Stimulated activated CD4-positive, alpha-beta T cell treated with anti-CD3 and anti-CD28 coated beads, Interleukin-4, amount 100 ng/mL, for 24 hours (primary cell): ENCODE data around the gene DOCK4.

Source experiments
- DNase-seq: peaks from one replicate; pipeline ENCODE4 v3.0.0-alpha.2; 2020

Gene DOCK4

DNA sequence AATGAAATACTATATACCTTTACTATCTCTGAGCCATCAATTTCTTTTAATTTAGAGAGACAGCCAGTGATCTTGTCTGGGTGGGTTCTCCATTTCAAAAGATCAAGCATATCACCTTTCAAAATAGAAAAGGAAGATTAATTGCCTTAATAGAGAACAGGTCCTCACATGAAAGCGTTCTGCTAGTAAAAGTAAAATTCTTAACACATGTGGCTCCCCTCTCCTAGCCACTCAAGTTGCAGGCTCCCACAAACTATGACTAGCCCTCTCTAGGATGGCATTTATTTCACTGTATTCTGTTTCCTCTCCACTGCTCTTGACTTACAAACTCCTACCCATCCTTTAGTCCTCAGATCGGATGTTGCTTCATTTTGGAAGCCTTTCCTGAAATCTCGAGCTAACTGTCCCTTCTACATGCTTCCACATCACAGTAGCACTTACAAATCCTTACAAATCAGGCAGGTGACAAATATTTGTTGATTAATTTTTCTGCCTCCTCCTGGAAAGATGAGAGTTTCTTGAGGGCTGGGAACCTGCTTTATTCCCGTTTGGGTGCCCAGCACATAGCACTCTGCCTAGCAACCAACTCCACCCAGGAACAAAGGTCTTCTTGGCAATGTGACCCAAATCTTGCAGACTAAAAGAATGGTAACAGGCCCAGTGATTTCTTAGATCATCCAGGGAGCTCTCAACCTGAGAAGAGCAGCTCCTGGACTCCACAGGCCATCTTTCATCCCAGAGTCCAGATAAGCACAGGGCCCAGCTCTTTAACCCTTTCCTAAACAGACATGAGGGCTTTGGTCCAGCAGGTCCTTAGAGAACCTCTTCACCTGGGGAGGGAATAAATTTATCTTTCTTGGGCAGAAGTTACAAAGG is 333.5 kb downstream of the DOCK4 start:
- DNase-seq = no peak

DNA sequence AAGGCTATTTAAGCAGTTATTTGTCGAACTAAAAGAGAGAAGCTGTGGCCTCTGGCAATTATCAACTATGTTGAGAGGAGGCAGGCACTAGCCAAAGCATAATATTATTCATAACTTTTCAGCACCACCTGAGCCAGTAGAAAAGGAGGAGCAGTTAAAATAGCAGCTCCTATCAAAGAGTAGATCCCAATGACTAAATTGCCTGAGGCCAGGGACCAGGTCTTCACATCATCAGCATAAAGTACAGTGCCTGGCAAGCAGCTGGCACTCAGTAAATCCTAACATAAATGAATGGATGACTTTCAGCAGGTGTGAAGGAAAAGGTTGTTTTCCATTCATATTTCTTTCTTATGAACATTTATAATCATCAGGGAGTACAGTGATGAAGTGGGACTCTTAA is 334.9 kb downstream of the DOCK4 start:
- DNase-seq = no peak

DNA sequence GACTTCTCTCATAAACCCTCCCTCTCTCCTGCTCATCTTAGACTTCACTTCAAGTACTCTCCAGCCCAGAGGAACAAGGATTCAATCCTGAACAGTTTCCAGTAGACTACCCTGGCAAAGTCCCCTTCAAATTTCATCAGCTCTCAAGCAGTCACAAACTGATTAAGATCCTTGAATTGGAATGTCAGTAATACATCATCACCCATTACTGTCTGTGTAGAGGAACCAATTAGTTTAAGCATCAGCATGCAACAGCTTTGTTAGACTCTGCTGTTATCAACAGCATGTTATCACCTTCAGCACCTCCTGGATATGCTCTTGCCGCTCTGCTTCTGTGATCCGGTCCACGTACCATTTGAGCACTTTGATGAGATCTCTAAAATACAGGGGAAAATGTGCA is 336.9 kb downstream of the DOCK4 start:
- DNase-seq = no peak

DNA sequence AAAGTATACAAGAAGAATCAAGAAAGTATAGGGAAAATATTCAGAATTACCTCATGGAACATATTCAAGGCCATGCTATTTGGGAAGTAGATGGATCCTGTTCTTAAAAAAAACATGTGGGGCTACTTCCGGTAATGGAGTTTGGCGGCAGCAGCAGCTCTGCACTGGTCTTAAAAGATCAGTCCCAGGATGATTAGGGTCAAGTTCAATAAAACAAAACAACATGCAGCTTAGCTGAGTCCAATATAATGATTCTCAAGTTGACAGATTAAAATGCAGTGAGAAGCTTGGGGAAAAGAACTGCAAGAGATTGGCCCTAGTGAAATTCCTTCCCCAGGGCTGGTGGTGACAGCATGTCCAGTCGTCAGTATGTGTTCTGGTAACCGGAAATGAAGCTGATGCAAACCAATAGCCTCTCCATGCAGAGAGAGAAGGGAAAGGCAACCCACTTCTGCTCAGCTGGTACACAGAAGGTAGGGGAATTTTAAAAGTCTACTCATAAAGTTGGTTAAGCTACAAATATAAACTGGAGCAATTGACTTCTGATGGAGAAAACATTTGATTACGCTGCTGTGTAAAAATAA is 338.8 kb downstream of the DOCK4 start:
- no peak for DNase-seq

DNA sequence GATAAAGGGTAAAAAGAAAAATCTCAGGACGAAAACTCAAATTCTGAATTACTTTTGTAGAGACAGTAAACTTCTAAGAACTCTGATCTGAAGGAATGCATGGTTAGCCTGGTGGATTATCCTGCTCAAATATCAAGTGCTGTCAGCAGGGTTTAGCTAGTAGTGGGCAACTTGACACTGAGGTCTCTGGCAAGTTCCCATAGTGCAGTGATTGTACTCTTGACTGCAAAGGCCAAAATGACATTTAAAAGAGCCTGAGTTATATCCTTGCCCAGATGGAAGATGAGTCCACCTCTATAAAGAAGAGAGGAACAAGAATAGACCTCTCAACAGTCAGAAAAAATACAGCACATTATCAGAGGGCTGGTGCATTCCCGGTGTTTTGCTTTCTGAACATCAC is 339.4 kb downstream of the DOCK4 start:
- DNase-seq = no peak

DNA sequence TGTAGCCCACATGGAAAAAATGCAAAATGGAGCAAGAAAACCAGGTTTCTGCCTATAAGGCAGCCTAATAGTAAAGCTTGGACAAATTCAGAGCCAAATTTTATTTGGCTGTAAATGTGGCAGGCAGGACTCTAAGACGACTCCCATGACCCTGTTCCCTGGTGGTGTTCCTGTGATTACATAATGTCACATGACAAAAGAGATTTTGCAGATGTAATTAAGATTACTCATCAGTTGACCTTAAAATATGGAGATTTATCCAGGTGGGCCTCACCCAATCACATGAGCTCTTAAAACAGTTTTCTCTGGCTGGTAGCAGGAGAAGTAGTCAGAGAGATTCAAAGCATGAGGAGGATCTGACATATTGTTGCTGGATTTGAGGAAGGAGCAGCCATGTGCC is 340.8 kb downstream of the DOCK4 start:
- DNase-seq = no peak

DNA sequence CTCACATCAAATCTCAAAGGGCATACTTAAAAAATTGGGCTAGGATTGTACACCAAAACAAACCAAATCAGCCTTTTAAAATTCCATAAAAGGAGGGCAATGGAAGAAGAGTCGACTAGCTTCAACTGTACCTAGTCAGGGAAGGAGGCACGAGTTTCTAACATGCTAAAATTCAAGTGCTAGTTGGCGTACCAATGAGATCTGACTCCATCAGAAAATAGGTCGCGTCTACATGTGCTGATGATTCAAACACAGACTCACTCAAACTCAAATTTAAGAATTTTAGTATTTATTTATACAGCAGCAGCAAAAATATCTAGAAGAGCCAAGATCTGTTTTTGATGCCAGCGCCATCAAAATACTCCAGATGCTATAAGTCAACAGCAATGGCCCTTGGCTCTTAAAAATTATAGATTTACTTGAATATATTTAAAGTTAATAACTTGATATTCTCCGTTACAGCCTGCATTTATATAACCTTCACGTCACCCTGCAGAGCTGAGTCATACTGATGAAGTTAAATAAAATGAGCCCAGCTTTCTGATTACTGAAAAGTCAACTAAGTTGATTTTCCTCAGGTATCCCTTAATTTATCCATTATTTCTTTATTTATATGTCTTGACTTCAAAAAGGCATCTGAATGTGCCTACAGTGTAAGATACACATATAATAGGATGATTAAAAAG is 341.8 kb downstream of the DOCK4 start:
- DNase-seq = no peak

DNA sequence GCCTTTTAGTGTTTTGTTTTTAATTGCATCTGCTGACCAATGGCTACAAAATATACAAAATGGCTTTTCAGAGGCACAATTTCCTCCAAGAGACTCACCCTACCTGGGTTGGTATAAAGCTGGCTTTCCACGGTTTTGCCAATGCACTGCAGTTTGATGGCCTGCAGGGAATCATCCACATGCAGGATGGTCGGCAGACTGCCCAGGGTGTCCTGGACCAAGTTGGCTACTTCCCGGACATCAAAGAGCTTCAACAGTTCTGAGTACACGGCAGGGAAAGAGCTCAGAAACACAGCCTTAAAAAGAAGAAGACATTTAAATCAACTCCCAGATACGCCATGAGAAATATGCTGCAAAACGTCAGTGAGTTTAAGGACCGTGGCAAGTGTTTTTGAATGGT is 342.9 kb downstream of the DOCK4 start:
- DNase-seq = no peak

DNA sequence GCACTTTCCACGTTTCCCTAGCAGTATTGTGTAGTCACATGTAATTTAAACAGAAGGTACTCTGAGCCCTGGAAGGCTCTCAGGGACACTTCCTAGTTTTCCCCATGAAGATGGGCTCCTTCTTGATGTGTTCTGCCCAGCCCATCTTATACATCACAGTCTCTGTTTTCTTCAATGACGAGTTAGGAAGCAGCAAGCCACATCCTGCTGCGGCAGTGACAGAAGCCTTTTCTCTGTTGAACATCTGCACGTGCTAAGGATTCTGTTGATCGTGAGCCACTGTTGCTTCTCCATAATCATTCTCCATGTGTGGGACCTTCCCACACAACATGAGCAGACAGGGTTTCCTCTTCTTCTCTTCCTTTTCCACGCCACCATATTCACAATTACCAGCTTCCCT is 346.0 kb downstream of the DOCK4 start:
- DNase-seq = no peak

DNA sequence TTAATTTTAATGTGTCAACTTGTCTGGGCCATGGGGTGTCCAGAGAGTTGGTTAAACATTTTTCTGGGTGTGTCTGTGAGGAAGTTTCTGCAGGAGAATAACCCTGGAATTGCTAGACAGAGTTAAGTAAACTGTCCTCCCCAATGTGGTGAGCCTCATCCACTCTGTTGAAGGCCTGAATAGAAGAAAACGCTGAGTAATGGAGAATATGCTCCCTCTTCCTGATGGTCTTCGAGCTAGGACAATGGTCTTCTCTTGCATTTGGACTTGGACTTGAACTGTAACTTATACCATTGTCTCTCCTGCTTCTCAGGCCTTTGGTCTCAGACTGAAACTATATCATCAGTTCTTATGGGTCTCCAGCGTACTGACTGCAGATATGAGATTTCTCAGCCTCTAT is 347.9 kb downstream of the DOCK4 start:
- DNase-seq = no peak

DNA sequence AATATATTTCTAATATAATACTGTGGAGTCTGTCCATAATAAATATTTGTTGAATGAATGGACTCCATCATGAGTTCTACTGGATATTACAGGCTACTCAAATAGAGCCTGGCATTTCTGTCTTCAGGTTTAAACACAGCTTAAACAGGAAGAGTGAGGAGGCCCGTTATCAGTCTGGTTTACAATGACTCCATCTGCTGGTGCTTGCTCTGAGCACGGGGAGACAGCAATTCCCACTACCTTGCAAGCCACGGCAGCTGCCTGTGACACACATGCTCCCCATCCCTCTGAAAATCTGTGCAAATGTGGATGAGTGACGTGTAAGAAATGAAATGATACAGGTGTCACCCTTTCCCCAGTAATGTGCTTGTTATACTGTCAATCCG is 350.4 kb downstream of the DOCK4 start:
- no peak for DNase-seq

DNA sequence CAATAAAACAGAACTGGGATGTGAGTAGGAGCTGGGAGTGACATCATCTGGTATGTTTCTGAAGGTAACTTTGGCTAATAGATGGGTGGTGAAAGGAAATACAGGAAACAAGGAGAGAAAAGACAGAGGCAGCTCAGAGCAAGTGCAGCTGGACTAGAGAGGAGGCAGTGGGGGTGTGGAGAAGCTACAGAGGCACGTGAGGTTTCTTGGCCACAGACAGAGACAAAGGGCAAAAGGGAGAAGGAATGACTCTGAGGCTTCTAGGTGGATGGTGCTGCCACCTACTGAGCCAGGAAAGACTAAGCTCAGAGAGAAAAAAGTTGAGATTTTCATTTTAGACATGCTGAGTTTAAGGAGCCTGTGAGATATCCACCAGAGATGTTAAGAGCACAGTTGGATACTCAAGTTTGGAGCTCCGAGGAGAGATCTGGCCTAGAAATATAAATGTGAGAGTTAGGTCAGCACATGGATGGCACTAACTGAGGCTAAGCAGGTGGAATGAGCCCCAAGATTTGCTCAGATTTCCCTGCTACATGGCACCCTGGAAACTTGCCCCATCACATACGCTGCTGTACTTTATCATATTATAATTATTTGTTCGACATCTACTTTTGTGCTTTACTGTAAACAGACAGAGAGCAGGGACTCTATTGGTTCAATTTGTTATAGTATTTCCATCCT is 350.9 kb downstream of the DOCK4 start:
- DNase-seq = no peak

DNA sequence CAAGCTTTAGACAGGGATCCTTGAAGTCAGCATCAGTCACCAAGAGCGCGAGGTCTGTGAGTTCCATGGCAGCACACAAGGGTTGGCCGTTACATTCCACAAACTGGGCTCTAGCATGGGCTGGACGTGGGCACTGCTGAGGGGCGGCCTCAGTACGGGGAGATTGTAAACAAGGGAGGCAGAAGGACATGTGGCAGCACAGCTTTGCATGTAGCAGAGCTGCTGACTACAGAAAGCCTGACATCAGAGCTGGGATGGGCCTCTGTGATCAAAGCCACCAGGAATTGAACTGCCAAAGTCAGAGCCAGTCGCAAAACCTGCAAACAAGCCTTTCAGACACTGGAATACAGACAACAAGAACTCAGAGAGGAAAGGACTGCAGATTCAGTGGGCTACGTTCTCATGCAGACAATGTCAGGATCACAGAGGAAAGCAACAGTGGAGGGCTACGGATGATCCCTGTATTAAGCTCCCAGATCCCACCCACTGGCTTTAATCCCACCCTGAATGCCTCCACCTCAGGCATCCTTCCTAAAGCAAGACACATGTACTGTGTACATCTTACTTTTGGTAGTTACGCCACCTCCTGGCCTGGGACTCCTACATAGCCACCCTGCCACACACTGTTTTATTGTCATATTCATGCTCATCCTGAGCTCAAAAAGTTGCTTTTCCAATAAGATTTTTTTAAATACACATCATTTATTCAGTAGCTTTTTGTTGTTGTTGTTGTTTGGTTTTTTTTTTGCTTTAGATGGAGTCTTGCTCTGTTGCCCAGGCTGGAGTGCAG is 352.8 kb downstream of the DOCK4 start:
- DNase-seq = no peak

DNA sequence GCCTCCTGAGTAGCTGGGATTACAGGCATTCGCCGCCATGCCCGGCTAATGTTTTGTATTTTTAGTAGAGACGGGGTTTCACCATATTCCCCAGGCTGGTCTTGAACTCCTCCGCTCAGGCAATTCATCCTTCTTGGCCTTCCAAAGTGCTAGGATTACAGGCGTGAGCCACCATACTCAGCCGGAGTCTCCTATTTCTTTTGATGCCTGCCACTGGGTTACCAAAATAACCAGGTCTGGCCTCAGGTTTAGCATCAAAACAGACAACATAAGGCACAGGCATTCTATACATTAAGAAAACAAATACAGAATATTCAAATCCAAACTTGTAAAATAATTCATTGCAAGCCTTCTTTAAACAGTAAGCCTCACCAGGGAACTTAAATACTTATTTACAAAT is 354.1 kb downstream of the DOCK4 start:
- DNase-seq = no peak

DNA sequence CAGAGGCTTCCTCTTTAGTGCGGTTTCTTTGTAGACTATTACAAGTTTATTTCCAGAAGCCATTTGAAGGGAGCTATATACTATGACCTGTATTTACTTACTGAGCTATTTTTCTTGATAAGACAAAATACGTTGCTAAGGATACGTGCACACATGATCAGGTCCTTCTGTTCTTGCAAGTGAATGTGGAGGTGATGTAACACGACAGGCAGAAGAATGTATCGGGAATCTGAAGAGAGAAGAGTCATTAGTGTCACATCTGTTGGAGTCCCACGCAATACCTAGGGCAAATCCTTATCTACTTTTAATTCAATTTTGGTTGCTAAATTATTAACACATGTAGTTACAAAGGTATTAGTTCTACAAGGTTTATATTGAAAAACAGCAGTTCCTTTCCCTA is 359.3 kb downstream of the DOCK4 start:
- DNase-seq = no peak

DNA sequence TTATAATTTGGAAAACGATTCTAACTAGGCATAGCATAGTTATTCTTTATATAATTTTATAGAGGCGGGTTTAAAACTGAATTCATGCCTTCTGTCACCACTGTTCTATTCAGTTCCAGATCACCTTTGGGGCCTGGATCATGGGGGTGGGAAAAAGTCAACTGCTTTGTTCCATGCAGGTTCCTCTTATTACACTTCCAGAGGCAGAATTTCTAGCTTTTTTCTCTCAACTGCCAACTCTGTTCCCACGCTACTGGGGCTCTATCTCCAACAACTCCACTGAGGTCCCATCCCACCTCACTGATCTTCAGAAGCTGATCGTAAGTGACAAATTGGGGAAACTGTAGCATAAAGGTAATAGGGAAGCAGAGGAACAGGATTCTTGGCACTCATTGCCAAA is 360.3 kb downstream of the DOCK4 start:
- DNase-seq = no peak

DNA sequence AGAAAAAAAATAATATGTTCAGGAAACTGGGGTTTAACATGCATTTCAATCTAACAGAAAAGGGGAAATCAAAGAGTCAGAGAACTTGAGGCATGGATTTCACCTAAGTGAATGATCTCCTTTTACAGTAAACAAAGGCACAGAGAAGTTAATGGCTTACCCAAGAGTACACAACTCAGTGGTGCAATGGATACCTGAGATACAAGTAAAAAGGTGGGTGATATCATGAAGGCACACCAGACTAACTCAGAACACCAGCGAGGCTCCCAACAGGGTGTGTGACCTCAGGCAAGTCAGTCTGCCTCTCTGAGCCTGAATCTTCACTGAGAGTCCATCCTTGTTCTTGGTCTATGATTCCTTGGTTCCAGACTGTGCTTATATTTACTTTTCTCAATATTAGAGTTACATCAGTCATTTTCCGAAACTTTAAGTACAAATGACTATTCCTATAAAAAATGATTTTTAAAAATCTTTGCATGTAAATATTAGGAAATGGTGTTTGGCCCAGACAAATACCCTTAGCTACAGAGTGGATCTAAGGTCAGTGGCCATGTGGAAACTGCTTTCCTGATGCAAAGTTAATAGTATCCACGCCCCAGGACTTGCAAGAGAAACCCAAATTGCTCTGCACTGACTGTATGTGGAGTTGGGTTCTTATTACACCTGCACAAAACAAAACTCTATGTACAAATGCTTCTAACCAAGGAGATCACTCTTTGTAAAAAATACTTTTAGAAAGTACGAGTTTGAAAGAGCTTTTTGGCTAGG is 361.1 kb downstream of the DOCK4 start:
- no peak for DNase-seq

DNA sequence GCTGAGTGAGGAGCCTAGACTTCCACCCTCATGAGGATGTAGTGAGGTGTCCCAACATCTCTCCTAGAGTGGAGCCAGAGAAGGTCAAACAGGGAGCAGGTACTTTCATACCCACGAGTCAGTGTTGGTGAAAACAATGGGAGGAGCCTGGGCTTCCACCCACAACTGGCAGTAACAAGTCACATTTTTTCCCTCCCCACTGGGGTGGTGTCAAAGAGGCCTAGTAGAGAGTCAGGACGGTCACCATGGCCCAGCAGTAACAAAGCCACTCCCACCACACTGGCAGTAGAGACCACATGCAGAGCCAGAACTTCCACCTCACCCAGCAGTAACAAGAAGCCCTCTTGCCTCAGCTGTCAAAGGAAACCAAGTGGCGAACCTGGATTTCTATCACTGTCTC is 363.7 kb downstream of the DOCK4 start:
- DNase-seq = no peak

DNA sequence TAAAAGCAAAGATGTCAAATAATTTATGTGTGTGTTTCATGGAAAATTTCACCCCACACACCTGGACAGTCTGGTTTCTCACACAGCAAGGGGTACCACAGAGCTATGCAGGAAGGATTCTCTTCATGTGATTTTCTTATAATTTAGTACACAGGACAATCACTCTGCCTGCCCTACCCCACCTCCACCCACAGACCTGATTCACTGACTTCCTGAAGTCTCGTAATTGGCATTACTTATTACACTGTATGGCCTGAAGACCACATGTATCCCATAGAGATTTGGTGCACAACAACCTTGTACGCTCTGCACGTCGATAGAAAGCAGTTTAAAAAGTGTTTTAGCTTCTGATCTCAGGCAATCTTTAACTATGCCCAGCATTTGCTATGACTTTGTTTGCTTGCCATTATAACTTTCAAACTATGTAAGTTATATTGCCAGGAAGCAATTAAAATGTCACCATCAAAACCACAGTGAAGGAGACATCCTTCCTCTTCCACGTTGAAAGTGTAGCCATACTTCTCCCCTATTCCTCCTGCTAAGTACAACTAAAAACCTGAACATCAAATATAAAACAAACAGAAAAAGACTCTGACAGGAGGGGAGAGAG is 364.5 kb downstream of the DOCK4 start:
- DNase-seq = no peak

DNA sequence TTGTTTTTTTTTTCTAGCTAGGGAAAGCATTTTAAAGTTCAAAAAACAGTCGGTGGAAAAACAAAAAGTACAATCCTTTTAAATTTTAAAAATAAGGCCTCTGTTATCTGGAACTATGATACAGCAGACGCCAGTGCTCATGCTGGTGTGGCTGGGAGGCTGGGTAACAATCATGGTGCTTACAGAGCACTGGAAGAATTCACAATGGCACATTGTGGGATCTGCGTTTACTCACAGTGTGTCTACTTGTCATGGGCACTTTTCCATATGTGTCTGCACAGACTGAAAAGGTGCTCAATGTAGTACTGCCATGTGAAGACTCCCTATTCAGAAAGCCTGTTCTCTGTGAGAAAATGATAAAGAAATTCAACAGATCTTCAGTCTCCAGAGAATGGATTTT is 365.7 kb downstream of the DOCK4 start:
- no peak for DNase-seq

DNA sequence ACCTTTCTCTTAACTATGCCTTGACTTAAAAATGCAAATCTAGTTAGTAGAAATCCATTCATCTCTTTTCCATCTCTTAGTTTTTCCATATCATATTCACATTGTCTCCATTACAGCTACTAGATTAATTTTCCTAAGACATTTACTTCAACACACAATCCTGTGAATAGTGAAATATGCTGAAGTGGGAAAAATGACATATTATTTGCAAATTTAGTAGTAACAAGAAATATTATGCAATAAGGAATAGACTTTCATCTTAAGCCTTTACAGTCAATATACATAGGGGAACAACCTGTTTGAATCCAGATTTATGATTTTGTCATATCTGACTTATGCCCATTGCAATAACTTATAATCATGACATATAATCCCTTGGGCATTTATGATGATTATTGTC is 366.9 kb downstream of the DOCK4 start:
- DNase-seq = no peak

DNA sequence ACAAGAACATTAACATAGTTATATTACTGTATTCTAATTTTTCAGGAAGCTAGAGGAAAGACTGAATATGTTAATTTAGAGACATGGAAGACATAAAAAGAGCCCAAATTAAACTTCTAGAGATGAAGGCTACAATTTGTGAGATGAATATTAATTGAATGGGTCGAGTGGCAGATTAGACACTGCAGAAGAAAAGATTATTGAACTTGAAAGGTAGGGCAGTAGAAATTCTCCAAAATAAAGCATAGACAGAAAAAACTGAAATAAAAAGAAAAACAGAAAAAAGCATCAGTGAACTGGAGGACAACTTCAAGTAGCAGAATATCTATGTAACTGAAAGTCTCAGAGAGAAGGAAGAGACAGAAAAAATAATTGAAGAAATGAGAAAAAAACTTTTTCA is 369.6 kb downstream of the DOCK4 start:
- DNase-seq = no peak
